Measurements from ENCODE around the gene SCEL. TPM values are rescaled to one million over a fixed set of nuclear protein-coding genes. Genes with fewer than 3 reads are reported as not detected.
A peak's percentile ranks its signal among the peaks of the same experiment; 100 is the strongest.

Gene SCEL
- total RNA-seq, 4 donors from 2014 or later, result 255 to 453 (median 376) TPM

- TF ChIP-seq, protein P1, sequence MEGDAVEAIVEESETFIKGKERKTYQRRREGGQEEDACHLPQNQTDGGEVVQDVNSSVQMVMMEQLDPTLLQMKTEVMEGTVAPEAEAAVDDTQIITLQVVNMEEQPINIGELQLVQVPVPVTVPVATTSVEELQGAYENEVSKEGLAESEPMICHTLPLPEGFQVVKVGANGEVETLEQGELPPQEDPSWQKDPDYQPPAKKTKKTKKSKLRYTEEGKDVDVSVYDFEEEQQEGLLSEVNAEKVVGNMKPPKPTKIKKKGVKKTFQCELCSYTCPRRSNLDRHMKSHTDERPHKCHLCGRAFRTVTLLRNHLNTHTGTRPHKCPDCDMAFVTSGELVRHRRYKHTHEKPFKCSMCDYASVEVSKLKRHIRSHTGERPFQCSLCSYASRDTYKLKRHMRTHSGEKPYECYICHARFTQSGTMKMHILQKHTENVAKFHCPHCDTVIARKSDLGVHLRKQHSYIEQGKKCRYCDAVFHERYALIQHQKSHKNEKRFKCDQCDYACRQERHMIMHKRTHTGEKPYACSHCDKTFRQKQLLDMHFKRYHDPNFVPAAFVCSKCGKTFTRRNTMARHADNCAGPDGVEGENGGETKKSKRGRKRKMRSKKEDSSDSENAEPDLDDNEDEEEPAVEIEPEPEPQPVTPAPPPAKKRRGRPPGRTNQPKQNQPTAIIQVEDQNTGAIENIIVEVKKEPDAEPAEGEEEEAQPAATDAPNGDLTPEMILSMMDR (IDR thresholded peaks at IDR 0.05), result no peak
- TF ChIP-seq POLR2A (IDR thresholded peaks at IDR 0.05), result no peak
- no peaks in the 10 kb centered on the region for H3K9me3 ChIP-seq
- H3K27me3 ChIP-seq, result no peaks in the 10 kb centered on the region
- DNase-seq, result no peak
- intact Hi-C loops (cut with DNase I), result no loop called here
- H3K4me1 ChIP-seq, result peaks cover 0 to 66% (median 7%) of the 10 kb centered on the region in 3 donors
- peak overlapping the region; percentile 76 to 90 (median 84) for H3K27ac ChIP-seq
- H3K36me3 ChIP-seq, result no peaks in the 10 kb centered on the region
- H3K4me3 ChIP-seq, result no peak overlapping the region
- 86 to 91% methylated on average over 3 of the region's 3 CpGs for WGBS, 2 donors
Observed at GRCh38 chr13:77523834-77524728, 11.4 kb upstream of the SCEL start.

DNA sequence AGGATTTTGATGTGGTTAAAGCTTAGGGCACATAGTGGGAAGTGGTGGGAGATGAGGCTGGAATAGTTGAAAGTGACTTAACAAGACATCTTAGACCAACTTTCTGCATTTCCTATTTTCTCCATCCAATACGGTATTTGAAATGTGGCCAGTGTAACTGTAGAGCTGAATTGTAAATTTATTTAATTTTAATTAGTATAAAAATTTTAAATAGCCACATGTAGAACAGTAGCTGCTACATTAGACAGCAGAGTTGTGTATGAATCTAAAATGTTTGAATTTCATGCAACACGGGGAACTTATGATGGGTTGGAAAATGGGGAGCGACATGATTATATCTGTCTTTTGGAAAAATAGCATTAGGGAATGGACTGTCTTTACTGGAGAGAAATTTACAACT, 7.1 kb upstream of the SCEL start:
- DNase-seq, result no peak
- Histone ChIP-seq H3K4me3 (no peak overlapping the region), H3K9me3 (no peaks in the 10 kb centered on the region), H3K36me3 (no peaks in the 10 kb centered on the region), H3K4me1 (peaks cover 0 to 50% (median 0%) of the 10 kb centered on the region in 3 donors), H3K27me3 (no peaks in the 10 kb centered on the region), H3K27ac (peak overlapping the region in 2 of 4 donors; percentile 27 to 47)
- 83 to 87% methylated on average over 3 of the region's 3 CpGs for WGBS, 2 donors
- TF ChIP-seq POLR2A (IDR thresholded peaks at IDR 0.05), result no peak
- intact Hi-C loops (cut with DNase I), result no loop called here

- intact Hi-C loops (cut with DNase I), result no loop called here
- H3K27me3 ChIP-seq, result no peaks in the 10 kb centered on the region
- H3K4me3 ChIP-seq, result no peak overlapping the region
- peaks cover 0 to 52% (median 0%) of the 10 kb centered on the region in 3 donors for H3K4me1 ChIP-seq
- peak overlapping the region in 3 of 4 donors; percentile 18 to 47 (median 27) for H3K27ac ChIP-seq
- DNase-seq, result no peak
- H3K9me3 ChIP-seq, result no peaks in the 10 kb centered on the region
- no peak for TF ChIP-seq POLR2A (IDR thresholded peaks at IDR 0.05)
- TF ChIP-seq, protein P1 (IDR thresholded peaks at IDR 0.05), result no peak
- no peaks in the 10 kb centered on the region for H3K36me3 ChIP-seq
- 48 to 73% methylated on average over 4 of the region's 4 CpGs for WGBS, 2 donors
Observed at GRCh38 chr13:77528834-77529500, 6.5 kb upstream of the SCEL start.

DNA sequence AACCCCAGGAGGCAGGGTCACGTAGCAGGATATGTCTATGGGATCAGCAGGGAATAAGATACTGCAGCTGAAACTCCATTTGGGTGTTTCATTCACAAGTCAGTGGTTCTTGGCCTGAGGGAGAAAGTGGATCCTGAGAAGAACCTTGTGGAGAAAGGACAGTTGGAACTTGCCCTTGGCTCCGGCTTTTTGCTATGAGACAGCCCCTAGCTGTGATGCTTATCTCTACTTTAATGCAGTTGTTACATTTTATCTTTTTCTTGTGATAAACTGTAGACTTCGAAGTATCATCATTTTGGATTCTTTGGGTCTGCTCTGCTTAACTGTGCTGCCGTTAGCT, 6.0 kb upstream of the SCEL start:
- TF ChIP-seq, protein P1 (IDR thresholded peaks at IDR 0.05), result no peak
- DNase-seq, result no peak
- H3K4me1 ChIP-seq, result peaks cover 0 to 50% (median 0%) of the 10 kb centered on the region in 3 donors
- intact Hi-C loops (cut with DNase I), result no loop called here
- peak overlapping the region in 3 of 4 donors; percentile 18 to 47 (median 27) for H3K27ac ChIP-seq
- WGBS, 2 donors, result 86 to 95% methylated on average over 3 to 4 of the region's 4 CpGs
- H3K9me3 ChIP-seq, result no peaks in the 10 kb centered on the region
- H3K36me3 ChIP-seq, result no peaks in the 10 kb centered on the region
- H3K27me3 ChIP-seq, result no peaks in the 10 kb centered on the region
- no peak overlapping the region for H3K4me3 ChIP-seq

GRCh38 chr13:77530875-77531274, 4.6 kb upstream of the SCEL start:
- TF ChIP-seq, protein P1 (IDR thresholded peaks at IDR 0.05), result no peak
- no peak for TF ChIP-seq POLR2A (IDR thresholded peaks at IDR 0.05)
- peak overlapping the region in 2 of 4 donors; percentile 18 to 87 for H3K27ac ChIP-seq

More at GRCh38 chr13:77530875-77531274, 4.6 kb upstream of the SCEL start:
- intact Hi-C loops (cut with DNase I), result no loop called here
- H3K27me3 ChIP-seq, result no peaks in the 10 kb centered on the region
- H3K36me3 ChIP-seq, result no peaks in the 10 kb centered on the region
- DNase-seq, result no peak
- no peak overlapping the region for H3K4me3 ChIP-seq
- H3K4me1 ChIP-seq, result peaks cover 0 to 45% (median 0%) of the 10 kb centered on the region in 3 donors
- no peaks in the 10 kb centered on the region for H3K9me3 ChIP-seq

Measured in esophagus squamous epithelium (tissue), 5 donors.